Panc1 (cell line): ENCODE results near the gene FOLR3.
"Not testable (repeated sequence)": the region's sequence is repeated elsewhere in the genome, so short reads cannot be mapped to it uniquely, and the experiment has no call there.

Experiments
- POLR2AphosphoS5 ChIP-seq: IDR thresholded peaks from 2 replicates; pipeline ENCODE4 v1.6.1; 2012; ENCODE audit warnings: mild to moderate bottlenecking, low read depth, low read length, moderate library complexity
- SIN3A ChIP-seq: IDR thresholded peaks from 2 replicates; pipeline ENCODE4 v1.6.1; 2012; ENCODE audit warnings: low read depth, mild to moderate bottlenecking, low read length, moderate library complexity, borderline replicate concordance; ENCODE audit not compliant: insufficient read depth
- TF ChIP-seq, protein P1 (sequence below): fragments of 450-650 bp; IDR thresholded peaks from 2 replicates; pipeline ENCODE4 v1.5.1; 2017; ENCODE audit warnings: mild to moderate bottlenecking

DNA sequence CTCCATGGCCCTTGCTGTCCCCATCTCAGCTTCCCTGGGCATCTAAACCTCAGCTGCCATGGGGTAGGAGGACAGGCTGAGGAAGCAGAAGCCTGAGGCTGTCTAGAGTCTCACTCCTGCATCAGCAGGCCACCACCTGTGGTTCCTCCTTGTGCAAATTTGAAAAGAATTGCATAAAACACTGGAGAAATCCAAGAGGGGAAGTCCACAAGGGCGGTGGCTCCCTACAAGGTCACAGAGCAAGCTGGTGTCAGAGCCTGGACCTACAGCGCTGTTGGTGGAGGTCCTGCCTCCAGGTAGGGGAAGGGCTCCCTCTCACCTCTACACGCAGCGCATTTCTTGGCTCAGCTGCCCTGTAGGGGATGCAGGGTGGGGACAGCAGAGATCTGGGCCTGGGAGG, at the start of gene FOLR3:
- TF ChIP-seq, protein P1, sequence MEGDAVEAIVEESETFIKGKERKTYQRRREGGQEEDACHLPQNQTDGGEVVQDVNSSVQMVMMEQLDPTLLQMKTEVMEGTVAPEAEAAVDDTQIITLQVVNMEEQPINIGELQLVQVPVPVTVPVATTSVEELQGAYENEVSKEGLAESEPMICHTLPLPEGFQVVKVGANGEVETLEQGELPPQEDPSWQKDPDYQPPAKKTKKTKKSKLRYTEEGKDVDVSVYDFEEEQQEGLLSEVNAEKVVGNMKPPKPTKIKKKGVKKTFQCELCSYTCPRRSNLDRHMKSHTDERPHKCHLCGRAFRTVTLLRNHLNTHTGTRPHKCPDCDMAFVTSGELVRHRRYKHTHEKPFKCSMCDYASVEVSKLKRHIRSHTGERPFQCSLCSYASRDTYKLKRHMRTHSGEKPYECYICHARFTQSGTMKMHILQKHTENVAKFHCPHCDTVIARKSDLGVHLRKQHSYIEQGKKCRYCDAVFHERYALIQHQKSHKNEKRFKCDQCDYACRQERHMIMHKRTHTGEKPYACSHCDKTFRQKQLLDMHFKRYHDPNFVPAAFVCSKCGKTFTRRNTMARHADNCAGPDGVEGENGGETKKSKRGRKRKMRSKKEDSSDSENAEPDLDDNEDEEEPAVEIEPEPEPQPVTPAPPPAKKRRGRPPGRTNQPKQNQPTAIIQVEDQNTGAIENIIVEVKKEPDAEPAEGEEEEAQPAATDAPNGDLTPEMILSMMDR: not testable (repeated sequence)
- TF ChIP-seq SIN3A, POLR2AphosphoS5: not testable (repeated sequence)
